GM19463 (cell line): ENCODE results near the gene KDM4D.
"Not testable (repeated sequence)": the region's sequence is repeated elsewhere in the genome, so short reads cannot be mapped to it uniquely, and the experiment has no call there.

Source experiments
- ATAC-seq: cut with Tn5 transposase; IDR thresholded peaks from one replicate; pipeline ENCODE4 v1.9.1; 2021; ENCODE audit warnings: mild to moderate bottlenecking, moderate library complexity; ENCODE audit not compliant: unreplicated experiment

The KDM4D gene

GRCh38 chr11:95025594-95025993, 52.1 kb downstream of the KDM4D start:
- ATAC-seq: not testable (repeated sequence)

DNA sequence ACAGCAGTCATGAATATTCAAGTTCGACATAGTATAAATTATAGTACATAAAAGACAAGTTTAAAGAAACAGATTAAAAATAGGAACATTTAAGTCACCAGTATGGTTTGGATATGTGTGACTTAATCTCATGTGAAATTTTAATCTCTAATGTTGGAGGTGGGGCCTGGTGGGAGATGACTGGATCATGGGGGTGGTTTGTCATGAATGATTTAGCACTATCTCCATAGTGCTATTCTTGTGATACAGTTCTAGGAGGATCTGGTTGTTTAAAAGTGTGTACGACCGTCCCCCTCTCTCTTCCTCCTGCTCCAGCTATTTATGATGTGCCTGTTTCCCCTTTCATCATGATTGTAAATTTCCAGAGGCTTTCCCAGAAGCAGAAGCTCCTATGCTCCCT, 54.8 kb downstream of the KDM4D start:
- ATAC-seq: no peak

DNA sequence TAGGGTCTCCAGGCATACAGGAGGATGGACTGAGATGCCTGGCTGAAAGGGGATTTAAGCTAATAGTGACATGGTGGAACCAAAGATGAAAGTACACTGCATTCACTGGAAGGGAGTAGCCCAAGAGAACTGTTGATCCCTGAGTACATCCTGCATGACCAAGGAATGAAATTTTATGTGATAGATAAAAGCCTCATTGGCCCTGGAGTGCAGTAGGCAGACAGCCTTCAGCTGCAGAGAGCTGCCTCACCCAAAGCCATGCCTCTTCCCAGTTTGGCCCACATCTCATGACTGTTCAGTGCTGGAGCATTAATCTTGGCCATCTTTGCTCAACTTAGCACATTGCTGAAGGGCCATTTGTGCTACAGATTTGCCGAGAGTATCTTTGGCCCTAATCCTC, 59.5 kb downstream of the KDM4D start:
- ATAC-seq: no peak

GRCh38 chr11:95035316-95035715, 61.8 kb downstream of the KDM4D start:
- ATAC-seq: no peak

- ATAC-seq: not testable (repeated sequence)
Observed at GRCh38 chr11:95037356-95038035, 64.0 kb downstream of the KDM4D start.

- ATAC-seq: no peak
Observed at GRCh38 chr11:95042239-95042638, 68.7 kb downstream of the KDM4D start.

DNA sequence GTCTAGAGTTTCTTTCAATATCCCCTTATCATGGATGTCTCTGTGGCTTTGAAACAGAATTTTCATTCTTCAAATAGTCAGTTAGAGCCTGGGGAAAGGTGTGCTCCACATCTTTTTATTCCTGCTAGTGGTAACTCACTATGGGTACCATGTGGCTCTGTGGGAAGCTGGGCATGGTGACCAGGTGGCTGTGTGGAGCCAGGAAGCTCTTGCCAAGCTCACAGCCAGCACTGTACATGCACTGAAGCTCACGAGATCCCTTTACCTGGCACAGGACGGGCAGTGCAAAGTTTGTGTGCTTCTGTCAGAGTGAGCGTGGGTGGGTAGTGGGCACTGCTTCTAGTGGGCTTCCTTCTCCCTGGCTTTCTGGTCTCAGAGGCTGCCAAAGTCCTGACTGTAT, 69.4 kb downstream of the KDM4D start:
- no peak for ATAC-seq

DNA sequence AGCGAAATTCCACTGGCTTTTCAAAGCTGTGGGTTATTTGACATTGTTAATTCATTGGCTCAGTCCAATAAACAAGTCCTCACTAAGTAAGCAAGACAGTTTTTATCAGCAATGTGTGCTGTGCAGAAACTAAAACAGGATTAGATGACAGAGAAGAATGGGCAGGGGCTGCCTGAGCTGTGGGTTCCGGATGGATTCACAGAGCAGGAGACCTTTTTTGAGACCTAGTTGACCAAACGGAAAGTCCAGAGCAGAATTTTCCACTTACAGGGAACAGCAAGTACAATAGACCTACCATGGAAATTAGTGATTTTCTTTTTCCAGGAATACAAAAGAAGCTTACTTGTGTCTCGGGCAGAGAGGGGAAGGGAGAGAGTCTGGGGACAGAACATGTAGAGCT, 70.5 kb downstream of the KDM4D start:
- no peak for ATAC-seq

DNA sequence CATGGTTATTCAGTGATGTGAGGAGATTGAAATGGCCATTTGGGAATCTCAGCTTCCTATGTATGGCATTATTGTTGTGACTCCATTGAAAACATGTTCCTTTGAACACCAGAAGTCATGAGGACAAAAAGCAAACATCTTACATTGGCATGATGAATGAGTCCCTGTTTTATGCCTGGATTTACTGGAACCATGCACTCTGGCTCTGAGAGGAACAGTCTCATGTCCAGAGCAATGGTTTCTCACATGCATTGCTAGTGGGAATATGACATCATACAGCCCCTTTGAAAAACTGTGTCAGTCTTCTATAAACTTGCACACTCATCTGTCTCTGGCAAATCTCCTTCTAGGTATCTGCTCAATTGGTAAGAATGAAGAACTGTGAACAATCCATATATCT, 72.3 kb downstream of the KDM4D start:
- no peak for ATAC-seq
